CD4-positive, alpha-beta memory T cell (primary cell): Measurements from ENCODE around the gene MAMDC2. TPM values are rescaled to one million over a fixed set of nuclear protein-coding genes. Genes with fewer than 3 reads are reported as not detected.

Experiments
- CTCF ChIA-PET: fragments of 350-600 bp; sonication (Branson Sonifier 250); formaldehyde crosslinking; loops from one replicate; lab custom pipeline; 2021; ENCODE audit warnings: inconsistent platforms; ENCODE audit not compliant: partially characterized antibody; lab: Charles Lee
- POLR2A ChIA-PET: fragments of 350-600 bp; sonication (Branson Sonifier 250); formaldehyde crosslinking; loops from one replicate; lab custom pipeline; 2021; ENCODE audit not compliant: partially characterized antibody; lab: Charles Lee
- DNase-seq, 5 donors: peaks; one replicate each; pipeline versions ENCODE4 v3.0.0 to v3.0.0-alpha.2; 2020 to 2022; ENCODE audit warnings: mixed read lengths in 1 of 5
- H3K27ac ChIP-seq: one replicate; pipeline ENCODE4 v1.7.0; 2013; ENCODE audit warnings: low read depth, low read length
- H3K27me3 ChIP-seq: 2 replicates; pipeline ENCODE4 v1.7.0; 2013; ENCODE audit warnings: mild to moderate bottlenecking, low read length, moderate library complexity; ENCODE audit not compliant: insufficient read depth
- H3K36me3 ChIP-seq: 2 replicates; pipeline ENCODE4 v1.7.0; 2013; ENCODE audit warnings: mild to moderate bottlenecking, low read length, moderate library complexity; ENCODE audit not compliant: insufficient read depth
- H3K4me1 ChIP-seq: 2 replicates; pipeline ENCODE4 v1.7.0; 2013; ENCODE audit warnings: mild to moderate bottlenecking, low read length, moderate library complexity; ENCODE audit not compliant: insufficient read depth
- H3K4me3 ChIP-seq, 2 donors: one replicate each; pipeline ENCODE4 v1.7.0; 2013; ENCODE audit warnings: low read length in 2 of 2, mild to moderate bottlenecking in 1 of 2
- H3K9me3 ChIP-seq, 2 donors: one replicate each; pipeline ENCODE4 v1.7.0; 2013; ENCODE audit warnings: low read length in 2 of 2, control low read depth in 1 of 2; ENCODE audit not compliant: control insufficient read depth in 1 of 2
- H3K27ac Mint-ChIP-seq, 7 donors: one replicate each; pipeline ENCODE4 v1.8.0; 2020 to 2021; ENCODE audit warnings: mixed read lengths in 7 of 7, mild to moderate bottlenecking in 6 of 7, inconsistent platforms in 3 of 7, moderate library complexity in 3 of 7
- H3K27me3 Mint-ChIP-seq, 2 donors: one replicate each; pipeline ENCODE4 v1.8.0; 2020 to 2021; ENCODE audit warnings: mixed read lengths in 2 of 2
- H3K36me3 Mint-ChIP-seq, 2 donors: one replicate each; pipeline ENCODE4 v1.8.0; 2020 to 2021; ENCODE audit warnings: mixed read lengths in 2 of 2, inconsistent platforms in 1 of 2, mild to moderate bottlenecking in 1 of 2
- H3K4me1 Mint-ChIP-seq, 4 donors: one replicate each; pipeline ENCODE4 v1.8.0; 2020 to 2021; ENCODE audit warnings: mixed read lengths in 4 of 4, mild to moderate bottlenecking in 1 of 4
- H3K4me3 Mint-ChIP-seq, 8 donors: one replicate each; pipeline ENCODE4 v1.8.0; 2020 to 2021; ENCODE audit warnings: mixed read lengths in 8 of 8, mild to moderate bottlenecking in 7 of 8, moderate library complexity in 6 of 8, inconsistent platforms in 3 of 8
- H3K9me3 Mint-ChIP-seq, 8 donors: one replicate each; pipeline ENCODE4 v1.8.0; 2020 to 2021; ENCODE audit warnings: mixed read lengths in 8 of 8, mild to moderate bottlenecking in 5 of 8, inconsistent platforms in 3 of 8, moderate library complexity in 1 of 8
- intact Hi-C: fragments of 100-400 bp; cut with micrococcal nuclease; formaldehyde crosslinking; loops from one replicate; pipeline ENCODE4 v1.15.1; 2023
- polyA plus RNA-seq, 2 donors: library from polyadenylated mRNA; unstranded; fragments of 300-500 nt; fragmentation: Illumina TruSeq; gene quantifications; one replicate each; pipeline ENCODE4 v1.2.3, GENCODE V29; 2021
- total RNA-seq, 2 experiments: library from RNA; stranded (reverse); gene quantifications; one replicate each; pipeline ENCODE4 v1.2.3, GENCODE V29; 2021

MAMDC2 gene
- total and polyA plus RNA-seq, 4 experiments from 2014 or later, result not detected

DNA sequence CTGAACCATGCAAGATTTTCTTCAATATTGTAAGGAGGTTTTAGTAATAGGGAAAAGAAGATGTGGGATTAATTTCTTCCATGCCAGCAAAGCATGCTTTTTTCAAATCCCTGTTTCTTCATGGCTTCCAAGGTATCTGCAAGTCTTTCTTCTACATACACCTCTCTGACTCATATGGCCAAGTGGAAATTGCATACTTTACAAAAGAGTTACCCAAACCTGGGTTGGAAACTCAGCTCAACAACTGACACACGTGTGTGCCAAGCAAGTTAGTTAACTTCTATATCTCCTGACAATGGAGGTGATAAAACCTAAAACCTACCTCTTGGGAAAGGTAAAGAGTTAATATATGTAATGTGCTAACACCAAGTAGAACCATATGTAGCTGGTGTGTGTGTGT is 28.5 kb upstream of the MAMDC2 start:
- ChIA-PET POLR2A (no interaction called here), CTCF (no interaction called here)
- Histone ChIP-seq H3K9me3 (no peaks in the 10 kb centered on the region), H3K4me1 (no peaks in the 10 kb centered on the region), H3K27me3 (no peaks in the 10 kb centered on the region), H3K36me3 (no peaks in the 10 kb centered on the region), H3K27ac (no peak overlapping the region), H3K4me3 (no peak overlapping the region)
- no peaks in the 10 kb centered on the region for H3K36me3 Mint-ChIP-seq
- peaks cover under 1 to 7% of the 10 kb centered on the region in 2 donors for H3K27me3 Mint-ChIP-seq
- no peaks in the 10 kb centered on the region for H3K4me1 Mint-ChIP-seq
- intact Hi-C loops, result no loop called here
- no peaks in the 10 kb centered on the region for H3K9me3 Mint-ChIP-seq
- no peak overlapping the region for H3K27ac Mint-ChIP-seq
- no peak overlapping the region for H3K4me3 Mint-ChIP-seq
- DNase-seq, result no peak

DNA sequence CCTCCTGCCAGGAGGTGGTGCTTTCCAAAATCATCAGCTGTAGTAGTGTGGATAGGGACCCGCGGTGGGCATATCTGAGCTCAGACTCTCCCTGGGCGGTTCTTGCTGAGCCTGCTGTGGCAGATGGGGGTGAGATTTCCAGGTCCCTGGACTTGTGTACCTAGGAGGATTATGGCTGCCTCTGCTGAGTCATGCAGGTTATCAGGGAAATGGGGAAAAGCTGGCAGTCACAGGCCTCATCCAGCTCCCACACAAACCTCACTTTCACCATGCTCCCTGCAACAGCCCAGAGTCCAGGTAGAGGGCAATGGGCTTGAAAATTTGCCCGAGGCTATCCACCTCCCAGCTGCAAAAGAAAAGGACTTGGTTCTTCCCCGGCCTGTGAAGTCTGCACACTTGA is 23.4 kb upstream of the MAMDC2 start:
- H3K36me3 Mint-ChIP-seq, result no peaks in the 10 kb centered on the region
- H3K4me3 ChIP-seq, result no peak overlapping the region
- no peak overlapping the region for H3K27ac Mint-ChIP-seq
- no peak overlapping the region for H3K27ac ChIP-seq
- CTCF ChIA-PET, result no interaction called here
- peaks cover 0 to 4% (median 0%) of the 10 kb centered on the region in 8 donors for H3K9me3 Mint-ChIP-seq
- no peaks in the 10 kb centered on the region for H3K27me3 ChIP-seq
- H3K4me1 Mint-ChIP-seq, result no peaks in the 10 kb centered on the region
- no peaks in the 10 kb centered on the region for H3K36me3 ChIP-seq
- H3K9me3 ChIP-seq, result no peaks in the 10 kb centered on the region
- POLR2A ChIA-PET, result no interaction called here
- H3K4me3 Mint-ChIP-seq, result no peak overlapping the region
- no peak for DNase-seq
- intact Hi-C loops, result no loop called here
- no peaks in the 10 kb centered on the region for H3K4me1 ChIP-seq
- H3K27me3 Mint-ChIP-seq, result peaks cover 6 to 9% of the 10 kb centered on the region in 2 donors

DNA sequence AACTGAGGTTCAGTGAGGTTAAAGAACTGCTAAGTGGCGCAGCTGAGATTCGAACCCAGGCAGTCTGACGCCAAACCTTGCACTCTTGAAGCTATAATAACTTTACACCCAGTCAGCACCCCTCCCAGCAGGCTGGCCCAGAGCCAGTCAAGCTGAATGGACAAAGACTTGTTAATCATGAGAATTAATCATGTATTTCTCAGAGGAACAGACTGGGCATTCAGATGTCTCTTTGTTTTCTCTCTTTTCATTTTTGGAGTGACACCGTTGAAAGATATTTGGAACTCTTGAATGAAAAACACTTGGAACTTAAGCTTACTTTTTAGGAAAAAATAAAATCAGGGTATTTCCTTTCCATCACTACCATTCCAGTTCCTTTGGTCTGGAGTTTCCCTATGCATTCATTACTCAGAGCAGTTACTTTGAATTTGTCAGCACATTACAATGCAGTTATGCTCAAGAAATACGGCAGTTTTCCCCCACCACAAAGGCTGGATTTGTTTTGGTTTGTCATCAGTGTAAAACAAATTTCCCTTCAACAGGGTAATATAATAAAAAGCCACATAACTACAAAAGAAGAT is 22.6 kb upstream of the MAMDC2 start:
- intact Hi-C loops, result no loop called here

DNA sequence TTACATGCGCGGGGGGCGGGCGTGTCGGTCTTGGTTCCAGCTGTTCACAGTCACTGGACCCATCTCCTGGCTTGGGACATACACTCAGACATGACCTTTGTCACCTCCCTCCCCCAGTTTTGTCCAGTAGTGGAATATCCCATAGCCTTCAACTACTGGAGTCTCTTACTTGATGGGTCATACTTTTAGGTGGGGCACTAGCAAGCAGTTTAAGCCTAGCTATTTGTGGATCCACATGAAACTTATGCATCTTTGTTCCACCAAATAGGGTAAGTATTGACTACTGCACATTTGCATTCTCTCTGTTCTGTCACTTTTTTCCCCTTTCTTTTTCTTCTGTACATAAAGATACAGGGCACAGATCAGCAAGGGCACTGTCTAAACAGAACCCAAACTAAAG is 15.4 kb upstream of the MAMDC2 start:
- Histone ChIP-seq H3K4me1 (no peaks in the 10 kb centered on the region), H3K36me3 (no peaks in the 10 kb centered on the region), H3K27ac (no peak overlapping the region), H3K27me3 (no peaks in the 10 kb centered on the region), H3K9me3 (no peaks in the 10 kb centered on the region), H3K4me3 (no peak overlapping the region)
- H3K9me3 Mint-ChIP-seq, result peaks cover 0 to 9% (median 0%) of the 10 kb centered on the region in 8 donors
- H3K4me1 Mint-ChIP-seq, result no peaks in the 10 kb centered on the region
- H3K4me3 Mint-ChIP-seq, result no peak overlapping the region
- ChIA-PET CTCF (no interaction called here), POLR2A (no interaction called here)
- peaks cover 2 to 4% of the 10 kb centered on the region in 2 donors for H3K27me3 Mint-ChIP-seq
- intact Hi-C loops, result no loop called here
- H3K36me3 Mint-ChIP-seq, result no peaks in the 10 kb centered on the region
- no peak overlapping the region for H3K27ac Mint-ChIP-seq
- DNase-seq, result no peak

More for the DNA sequence above, 22.6 kb upstream of the MAMDC2 start:
- Histone ChIP-seq H3K4me3 (no peak overlapping the region), H3K9me3 (no peaks in the 10 kb centered on the region), H3K27ac (no peak overlapping the region), H3K4me1 (no peaks in the 10 kb centered on the region), H3K36me3 (no peaks in the 10 kb centered on the region), H3K27me3 (no peaks in the 10 kb centered on the region)
- CTCF ChIA-PET, result no interaction called here
- POLR2A ChIA-PET, result no interaction called here
- no peak overlapping the region for H3K4me3 Mint-ChIP-seq
- peaks cover 6% of the 10 kb centered on the region in 2 donors for H3K27me3 Mint-ChIP-seq
- H3K36me3 Mint-ChIP-seq, result no peaks in the 10 kb centered on the region
- H3K9me3 Mint-ChIP-seq, result peaks cover 0 to 8% (median 0%) of the 10 kb centered on the region in 8 donors
- DNase-seq, result no peak
- no peaks in the 10 kb centered on the region for H3K4me1 Mint-ChIP-seq
- H3K27ac Mint-ChIP-seq, result no peak overlapping the region

DNA sequence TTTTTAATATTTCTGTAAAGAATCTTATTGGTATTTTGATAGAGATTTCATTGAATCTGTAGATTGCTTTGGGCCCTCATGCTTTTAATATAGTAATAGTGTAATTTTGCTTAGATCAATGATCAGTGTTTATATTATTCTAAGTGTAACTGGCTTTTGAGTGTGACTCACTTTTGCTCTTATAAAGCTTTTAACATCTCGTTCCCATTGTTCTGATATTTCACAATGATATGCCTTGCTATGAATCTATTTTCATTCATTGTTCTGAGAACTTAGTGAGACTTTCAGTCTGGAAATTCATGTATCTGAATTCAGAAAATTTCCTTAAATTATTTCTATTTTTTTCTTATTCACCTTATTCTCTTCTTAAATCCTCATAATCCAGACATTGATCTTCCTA is 13.5 kb upstream of the MAMDC2 start:
- no peak overlapping the region for H3K27ac Mint-ChIP-seq
- Histone ChIP-seq H3K4me3 (no peak overlapping the region), H3K9me3 (no peaks in the 10 kb centered on the region), H3K27ac (no peak overlapping the region), H3K36me3 (no peaks in the 10 kb centered on the region), H3K27me3 (no peaks in the 10 kb centered on the region), H3K4me1 (no peaks in the 10 kb centered on the region)
- no peak overlapping the region for H3K4me3 Mint-ChIP-seq
- CTCF ChIA-PET, result no interaction called here
- intact Hi-C loops, result no loop called here
- no peaks in the 10 kb centered on the region for H3K4me1 Mint-ChIP-seq
- H3K9me3 Mint-ChIP-seq, result peaks cover 0 to 7% (median 0%) of the 10 kb centered on the region in 8 donors
- no peaks in the 10 kb centered on the region for H3K36me3 Mint-ChIP-seq
- DNase-seq, result no peak
- peaks cover 0 to 3% of the 10 kb centered on the region in 2 donors for H3K27me3 Mint-ChIP-seq
- POLR2A ChIA-PET, result no interaction called here

DNA sequence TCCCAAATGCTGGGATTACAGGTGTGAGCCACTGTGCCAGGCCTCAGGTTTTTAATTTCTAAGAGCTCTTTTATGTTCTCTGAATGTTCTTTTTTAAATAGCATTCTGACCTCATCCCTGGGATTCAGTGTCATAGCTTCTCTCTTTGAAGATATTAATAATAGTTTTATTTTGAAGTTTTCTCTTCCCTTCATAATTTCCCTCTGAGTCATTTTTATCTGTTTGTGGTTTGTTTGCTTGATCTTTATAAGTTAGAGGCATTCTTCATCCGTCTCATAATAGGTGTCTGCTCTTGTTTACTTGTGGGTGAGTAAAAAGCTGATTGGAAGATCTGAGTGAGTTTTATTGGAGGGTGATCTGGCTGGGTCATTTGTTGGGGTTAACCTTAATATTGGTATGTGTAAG is 12.5 kb upstream of the MAMDC2 start:
- Mint-ChIP-seq H3K36me3 (no peaks in the 10 kb centered on the region), H3K27me3 (peaks cover 0 to 6% of the 10 kb centered on the region in 2 donors), H3K9me3 (peaks cover 0 to 3% (median 0%) of the 10 kb centered on the region in 8 donors), H3K4me1 (no peaks in the 10 kb centered on the region), H3K4me3 (no peak overlapping the region), H3K27ac (no peak overlapping the region)
- H3K4me1 ChIP-seq, result no peaks in the 10 kb centered on the region
- intact Hi-C loops, result no loop called here
- no peaks in the 10 kb centered on the region for H3K36me3 ChIP-seq
- POLR2A ChIA-PET, result no interaction called here
- no peak for DNase-seq
- CTCF ChIA-PET, result interaction anchor here (0.7 kb wide), 1 partner anchor 15 kb away, joined by 3 read pairs; no protein-coding TSS in a partner anchor
- H3K27ac ChIP-seq, result no peak overlapping the region
- H3K9me3 ChIP-seq, result no peaks in the 10 kb centered on the region
- no peak overlapping the region for H3K4me3 ChIP-seq
- no peaks in the 10 kb centered on the region for H3K27me3 ChIP-seq

DNA sequence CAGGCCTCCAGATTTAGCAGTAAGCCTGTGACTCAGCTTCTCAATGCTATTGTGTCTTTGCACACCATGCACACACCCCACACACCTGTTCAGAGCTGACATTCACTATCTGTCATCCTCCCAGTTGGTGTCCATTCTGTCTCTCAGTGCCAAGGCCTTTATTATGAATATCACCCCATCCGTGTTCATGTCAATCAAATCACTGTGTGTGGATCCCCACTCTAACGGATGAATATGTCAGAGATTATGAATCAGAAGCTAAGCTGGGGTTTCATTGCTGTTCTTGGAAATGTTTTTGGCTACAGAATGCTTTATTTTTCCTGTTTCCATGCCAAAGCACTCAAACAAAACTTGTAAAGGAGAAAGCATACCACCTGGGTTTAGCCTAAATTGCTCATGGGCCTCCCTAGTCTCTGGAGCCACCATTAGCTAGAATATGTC is 9.4 kb upstream of the MAMDC2 start:
- Histone ChIP-seq H3K4me3 (no peak overlapping the region), H3K9me3 (no peaks in the 10 kb centered on the region), H3K4me1 (no peaks in the 10 kb centered on the region), H3K27me3 (no peaks in the 10 kb centered on the region), H3K27ac (no peak overlapping the region), H3K36me3 (no peaks in the 10 kb centered on the region)
- Mint-ChIP-seq H3K36me3 (peaks cover 0 to 4% of the 10 kb centered on the region in 2 donors), H3K4me3 (no peak overlapping the region), H3K9me3 (peaks cover 0 to 6% (median 5%) of the 10 kb centered on the region in 8 donors), H3K27me3 (peaks cover 2 to 6% of the 10 kb centered on the region in 2 donors), H3K27ac (no peak overlapping the region), H3K4me1 (no peaks in the 10 kb centered on the region)
- intact Hi-C loops, result no loop called here
- POLR2A ChIA-PET, result no interaction called here
- DNase-seq, result no peak
- CTCF ChIA-PET, result no interaction called here
